Measurements from ENCODE around the gene GRM2.

GRM2 gene

GRCh38 chr3:51720292-51721061, 13.6 kb downstream of the GRM2 start:
- H3K27me3 ChIP-seq (replicated peaks; ENCODE audit: control insufficient read depth, insufficient read depth, low read length, poor library complexity, severe bottlenecking): no peaks in the 10 kb centered on the region
- peaks cover 10% of the 10 kb centered on the region for H3K4me1 ChIP-seq (ENCODE audit: control insufficient read depth, insufficient read depth, low read length, poor library complexity, severe bottlenecking)
- H3K36me3 ChIP-seq (ENCODE audit: control insufficient read depth, insufficient read depth, low read length): no peaks in the 10 kb centered on the region
- no peak for DNase-seq
- H3K9me3 ChIP-seq (ENCODE audit: control insufficient read depth, low read length): no peaks in the 10 kb centered on the region
- H3K4me3 ChIP-seq (ENCODE audit: insufficient read depth, low read depth, low read length, poor library complexity, severe bottlenecking): no peak overlapping the region
- H3K27ac ChIP-seq (ENCODE audit: insufficient read depth, low read length, poor library complexity, severe bottlenecking): no peak overlapping the region

GRCh38 chr3:51721062-51721745, 14.3 kb downstream of the GRM2 start:
- no peak for DNase-seq
- peaks cover 10% of the 10 kb centered on the region for H3K4me1 ChIP-seq (ENCODE audit: control insufficient read depth, insufficient read depth, low read length, poor library complexity, severe bottlenecking)
- H3K27ac ChIP-seq (ENCODE audit: insufficient read depth, low read length, poor library complexity, severe bottlenecking): no peak overlapping the region
- H3K4me3 ChIP-seq (ENCODE audit: insufficient read depth, low read depth, low read length, poor library complexity, severe bottlenecking): no peak overlapping the region
- no peaks in the 10 kb centered on the region for H3K36me3 ChIP-seq (ENCODE audit: control insufficient read depth, insufficient read depth, low read length)
- no peaks in the 10 kb centered on the region for H3K9me3 ChIP-seq (ENCODE audit: control insufficient read depth, low read length)
- H3K27me3 ChIP-seq (replicated peaks; ENCODE audit: control insufficient read depth, insufficient read depth, low read length, poor library complexity, severe bottlenecking): no peaks in the 10 kb centered on the region

GRCh38 chr3:51722362-51722761, 15.5 kb downstream of the GRM2 start:
- Histone ChIP-seq H3K4me1 (ENCODE audit: control insufficient read depth, insufficient read depth, low read length, poor library complexity, severe bottlenecking) (peaks cover 10% of the 10 kb centered on the region), H3K36me3 (ENCODE audit: control insufficient read depth, insufficient read depth, low read length) (no peaks in the 10 kb centered on the region), H3K9me3 (ENCODE audit: control insufficient read depth, low read length) (no peaks in the 10 kb centered on the region), H3K27ac (ENCODE audit: insufficient read depth, low read length, poor library complexity, severe bottlenecking) (no peak overlapping the region), H3K27me3 (replicated peaks; ENCODE audit: control insufficient read depth, insufficient read depth, low read length, poor library complexity, severe bottlenecking) (no peaks in the 10 kb centered on the region), H3K4me3 (ENCODE audit: insufficient read depth, low read depth, low read length, poor library complexity, severe bottlenecking) (no peak overlapping the region)
- DNase-seq: no peak

- Histone ChIP-seq H3K9me3 (ENCODE audit: control insufficient read depth, low read length) (no peaks in the 10 kb centered on the region), H3K36me3 (ENCODE audit: control insufficient read depth, insufficient read depth, low read length) (no peaks in the 10 kb centered on the region), H3K27me3 (replicated peaks; ENCODE audit: control insufficient read depth, insufficient read depth, low read length, poor library complexity, severe bottlenecking) (no peaks in the 10 kb centered on the region), H3K4me3 (ENCODE audit: insufficient read depth, low read depth, low read length, poor library complexity, severe bottlenecking) (no peak overlapping the region), H3K27ac (ENCODE audit: insufficient read depth, low read length, poor library complexity, severe bottlenecking) (no peak overlapping the region), H3K4me1 (ENCODE audit: control insufficient read depth, insufficient read depth, low read length, poor library complexity, severe bottlenecking) (no peaks in the 10 kb centered on the region)
- DNase-seq: no peak
Observed at GRCh38 chr3:51727500-51727899, 20.6 kb downstream of the GRM2 start.

GRCh38 chr3:51729042-51729633, 22.3 kb downstream of the GRM2 start:
- no peak overlapping the region for H3K27ac ChIP-seq (ENCODE audit: insufficient read depth, low read length, poor library complexity, severe bottlenecking)
- DNase-seq: no peak
- H3K4me3 ChIP-seq (ENCODE audit: insufficient read depth, low read depth, low read length, poor library complexity, severe bottlenecking): no peak overlapping the region
- no peaks in the 10 kb centered on the region for H3K27me3 ChIP-seq (replicated peaks; ENCODE audit: control insufficient read depth, insufficient read depth, low read length, poor library complexity, severe bottlenecking)
- no peaks in the 10 kb centered on the region for H3K36me3 ChIP-seq (ENCODE audit: control insufficient read depth, insufficient read depth, low read length)
- H3K4me1 ChIP-seq (ENCODE audit: control insufficient read depth, insufficient read depth, low read length, poor library complexity, severe bottlenecking): no peaks in the 10 kb centered on the region
- H3K9me3 ChIP-seq (ENCODE audit: control insufficient read depth, low read length): no peaks in the 10 kb centered on the region

- peaks cover 2% of the 10 kb centered on the region for H3K27me3 ChIP-seq (replicated peaks; ENCODE audit: control insufficient read depth, insufficient read depth, low read length, poor library complexity, severe bottlenecking)
- no peaks in the 10 kb centered on the region for H3K4me1 ChIP-seq (ENCODE audit: control insufficient read depth, insufficient read depth, low read length, poor library complexity, severe bottlenecking)
- no peak for DNase-seq
- H3K4me3 ChIP-seq (ENCODE audit: insufficient read depth, low read depth, low read length, poor library complexity, severe bottlenecking): no peak overlapping the region
- H3K9me3 ChIP-seq (ENCODE audit: control insufficient read depth, low read length): no peaks in the 10 kb centered on the region
- H3K27ac ChIP-seq (ENCODE audit: insufficient read depth, low read length, poor library complexity, severe bottlenecking): no peak overlapping the region
- H3K36me3 ChIP-seq (ENCODE audit: control insufficient read depth, insufficient read depth, low read length): no peaks in the 10 kb centered on the region
Observed at GRCh38 chr3:51733859-51734571, 27.1 kb downstream of the GRM2 start.

- no peak for DNase-seq
Observed at GRCh38 chr3:51734572-51734907, 27.7 kb downstream of the GRM2 start.

GRCh38 chr3:51735039-51735438, 28.2 kb downstream of the GRM2 start:
- Histone ChIP-seq H3K9me3 (ENCODE audit: control insufficient read depth, low read length) (no peaks in the 10 kb centered on the region), H3K36me3 (ENCODE audit: control insufficient read depth, insufficient read depth, low read length) (no peaks in the 10 kb centered on the region), H3K4me1 (ENCODE audit: control insufficient read depth, insufficient read depth, low read length, poor library complexity, severe bottlenecking) (no peaks in the 10 kb centered on the region), H3K27ac (ENCODE audit: insufficient read depth, low read length, poor library complexity, severe bottlenecking) (no peak overlapping the region), H3K4me3 (ENCODE audit: insufficient read depth, low read depth, low read length, poor library complexity, severe bottlenecking) (no peak overlapping the region), H3K27me3 (replicated peaks; ENCODE audit: control insufficient read depth, insufficient read depth, low read length, poor library complexity, severe bottlenecking) (peaks cover 2% of the 10 kb centered on the region)
- DNase-seq: no peak

More at GRCh38 chr3:51734572-51734907, 27.7 kb downstream of the GRM2 start:
- H3K4me3 ChIP-seq (ENCODE audit: insufficient read depth, low read depth, low read length, poor library complexity, severe bottlenecking): no peak overlapping the region
- no peaks in the 10 kb centered on the region for H3K36me3 ChIP-seq (ENCODE audit: control insufficient read depth, insufficient read depth, low read length)
- no peaks in the 10 kb centered on the region for H3K4me1 ChIP-seq (ENCODE audit: control insufficient read depth, insufficient read depth, low read length, poor library complexity, severe bottlenecking)
- H3K27ac ChIP-seq (ENCODE audit: insufficient read depth, low read length, poor library complexity, severe bottlenecking): no peak overlapping the region
- H3K9me3 ChIP-seq (ENCODE audit: control insufficient read depth, low read length): no peaks in the 10 kb centered on the region
- H3K27me3 ChIP-seq (replicated peaks; ENCODE audit: control insufficient read depth, insufficient read depth, low read length, poor library complexity, severe bottlenecking): peaks cover 2% of the 10 kb centered on the region

GRCh38 chr3:51735950-51736349, 29.1 kb downstream of the GRM2 start:
- H3K9me3 ChIP-seq (ENCODE audit: control insufficient read depth, low read length): no peaks in the 10 kb centered on the region
- H3K36me3 ChIP-seq (ENCODE audit: control insufficient read depth, insufficient read depth, low read length): no peaks in the 10 kb centered on the region
- no peak overlapping the region for H3K27ac ChIP-seq (ENCODE audit: insufficient read depth, low read length, poor library complexity, severe bottlenecking)
- DNase-seq: no peak
- H3K4me1 ChIP-seq (ENCODE audit: control insufficient read depth, insufficient read depth, low read length, poor library complexity, severe bottlenecking): no peaks in the 10 kb centered on the region
- no peak overlapping the region for H3K4me3 ChIP-seq (ENCODE audit: insufficient read depth, low read depth, low read length, poor library complexity, severe bottlenecking)
- H3K27me3 ChIP-seq (replicated peaks; ENCODE audit: control insufficient read depth, insufficient read depth, low read length, poor library complexity, severe bottlenecking): peaks cover 2% of the 10 kb centered on the region

GRCh38 chr3:51739110-51739509, 32.2 kb downstream of the GRM2 start:
- H3K27ac ChIP-seq (ENCODE audit: insufficient read depth, low read length, poor library complexity, severe bottlenecking): no peak overlapping the region
- peaks cover 2% of the 10 kb centered on the region for H3K27me3 ChIP-seq (replicated peaks; ENCODE audit: control insufficient read depth, insufficient read depth, low read length, poor library complexity, severe bottlenecking)
- no peak for DNase-seq
- no peaks in the 10 kb centered on the region for H3K9me3 ChIP-seq (ENCODE audit: control insufficient read depth, low read length)
- H3K36me3 ChIP-seq (ENCODE audit: control insufficient read depth, insufficient read depth, low read length): no peaks in the 10 kb centered on the region
- no peaks in the 10 kb centered on the region for H3K4me1 ChIP-seq (ENCODE audit: control insufficient read depth, insufficient read depth, low read length, poor library complexity, severe bottlenecking)
- no peak overlapping the region for H3K4me3 ChIP-seq (ENCODE audit: insufficient read depth, low read depth, low read length, poor library complexity, severe bottlenecking)
